CD4-positive, alpha-beta T cell treated with Interleukin-2 at 100 ng/mL for 4 hours (primary cell): ENCODE measurements around the gene TRPC1.

Source experiments
- DNase-seq: peaks from one replicate; pipeline ENCODE4 v3.0.0-alpha.2; 2020; ENCODE audit warnings: low spot score

The TRPC1 gene

DNA sequence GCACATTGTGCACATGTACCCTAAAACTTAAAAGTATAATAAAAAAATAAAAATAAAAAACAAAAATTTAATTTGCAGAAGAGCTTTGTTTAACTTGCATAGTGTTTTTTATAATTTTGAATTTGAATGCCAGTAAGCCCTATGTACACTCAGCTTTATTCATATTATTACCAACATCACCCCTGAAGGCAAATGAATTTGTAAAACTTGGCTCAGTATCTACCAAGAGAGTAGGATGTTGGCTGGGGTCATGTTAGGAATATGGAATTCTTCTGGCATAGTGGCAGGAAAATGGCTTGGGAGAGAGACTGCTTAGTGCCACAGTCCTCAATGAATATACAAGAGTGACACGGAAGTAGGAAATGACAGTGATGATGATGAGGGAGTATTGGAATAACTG is 30.7 kb downstream of the TRPC1 start:
- no peak for DNase-seq

DNA sequence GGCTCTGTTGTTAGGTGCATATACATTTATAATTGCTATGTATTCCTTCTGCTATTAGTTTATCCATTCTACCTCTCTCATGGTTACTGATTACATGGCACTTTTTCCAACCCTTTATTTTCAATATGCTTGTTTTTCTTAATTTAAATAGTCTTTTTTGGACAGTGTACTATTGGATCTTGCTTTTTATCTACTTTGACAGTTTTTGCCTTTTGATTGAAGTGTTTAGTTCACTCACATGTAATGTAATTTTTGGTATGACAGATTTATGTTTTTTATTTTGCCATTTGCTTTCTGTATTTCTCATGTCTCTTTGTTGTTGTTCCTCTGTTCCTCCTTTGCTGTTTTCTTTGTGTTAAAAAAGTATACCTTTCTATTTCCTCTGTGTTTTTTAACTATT is 44.5 kb downstream of the TRPC1 start:
- DNase-seq: no peak

DNA sequence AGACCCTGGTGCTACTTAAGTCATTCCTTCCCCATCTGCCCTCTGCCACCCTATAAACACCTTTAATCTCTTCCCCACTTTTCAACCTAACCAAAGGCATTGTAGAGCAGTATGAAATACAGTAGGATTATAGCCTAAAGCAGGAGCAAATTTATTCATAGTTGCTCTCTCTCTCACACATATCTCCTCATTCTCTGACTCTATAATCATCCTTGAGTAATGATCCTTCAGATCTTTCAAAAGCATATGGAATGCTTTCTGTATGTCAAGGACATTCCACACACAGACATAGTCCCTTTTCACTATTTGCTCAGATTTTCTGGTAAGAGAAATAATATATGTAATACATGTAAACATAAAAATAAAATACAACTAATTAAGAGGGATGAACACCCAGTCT is 54.1 kb downstream of the TRPC1 start:
- no peak for DNase-seq

DNA sequence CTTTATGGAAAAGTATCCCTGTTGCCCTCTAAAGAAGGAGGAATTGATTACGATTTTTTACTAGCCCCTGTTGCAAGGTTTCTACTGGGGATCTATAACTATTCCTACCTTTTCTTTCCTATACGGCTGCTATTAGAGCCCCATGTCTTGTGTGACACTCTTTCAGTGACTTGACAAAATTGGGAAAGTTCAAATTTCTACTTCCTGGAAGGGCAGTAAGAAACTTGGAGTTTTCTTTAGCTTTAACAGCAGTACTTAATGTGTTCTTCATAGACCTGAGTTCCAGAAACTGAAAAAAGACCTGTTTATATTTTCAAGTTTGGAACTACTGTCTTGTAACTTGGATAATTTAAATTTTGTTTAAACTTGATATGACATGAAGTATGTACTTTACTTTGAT is 54.7 kb downstream of the TRPC1 start:
- no peak for DNase-seq

DNA sequence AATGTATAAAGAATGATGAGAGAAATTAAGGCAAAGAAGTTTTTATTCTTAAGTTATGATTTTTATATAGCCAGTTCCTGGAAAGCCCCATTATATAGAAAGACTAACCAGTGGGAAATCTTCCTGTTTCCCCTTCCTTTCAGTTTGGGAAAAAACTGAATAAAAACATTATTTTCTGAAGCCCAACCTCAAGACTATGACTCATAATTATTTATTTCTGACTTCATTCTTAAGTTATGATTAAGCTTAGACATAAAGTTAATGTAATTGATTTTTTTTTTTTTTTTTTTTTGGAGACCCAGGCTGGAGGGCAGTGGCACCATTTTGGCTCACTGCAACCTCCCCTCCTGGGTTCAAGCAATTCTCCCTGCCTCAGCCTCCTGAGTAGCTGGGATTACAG is 55.8 kb downstream of the TRPC1 start:
- DNase-seq: no peak

DNA sequence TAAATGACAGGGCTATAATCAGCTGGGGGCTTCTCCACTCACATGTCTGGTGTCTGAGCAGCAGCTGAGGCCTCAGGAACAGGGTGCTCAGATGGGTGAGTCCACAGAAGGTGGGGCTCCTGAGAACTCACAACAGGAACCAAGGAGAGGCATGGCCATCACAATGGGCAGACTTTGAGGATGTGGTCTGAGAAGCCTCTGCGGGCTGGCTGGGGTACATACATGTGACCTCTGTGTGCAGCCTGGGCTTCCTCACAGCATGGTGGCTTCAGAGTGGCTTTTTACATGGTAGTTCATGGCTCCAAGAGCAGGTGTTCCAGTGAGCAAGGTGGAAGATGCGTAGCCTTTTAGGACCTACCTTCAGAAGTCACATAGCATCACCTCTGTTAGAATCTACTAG is 58.8 kb downstream of the TRPC1 start:
- no peak for DNase-seq

DNA sequence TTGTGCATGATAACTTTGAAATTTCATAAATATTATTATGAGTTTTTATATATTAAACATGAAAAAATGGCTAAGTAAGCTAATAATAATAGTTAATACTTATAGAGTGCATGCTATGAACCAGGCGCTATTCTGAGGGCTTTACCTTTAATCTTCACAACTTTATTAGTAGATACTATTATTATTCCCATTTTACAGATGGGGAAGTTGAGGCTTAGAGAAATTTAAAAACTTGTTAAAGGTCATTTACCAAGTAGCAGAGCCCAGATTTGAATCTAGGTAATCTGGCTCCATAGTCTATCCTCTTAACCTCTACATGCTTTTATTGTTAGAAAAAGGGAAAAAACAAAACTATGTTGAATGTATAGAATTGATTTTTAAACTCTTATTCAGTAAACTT is 60.4 kb downstream of the TRPC1 start:
- no peak for DNase-seq

DNA sequence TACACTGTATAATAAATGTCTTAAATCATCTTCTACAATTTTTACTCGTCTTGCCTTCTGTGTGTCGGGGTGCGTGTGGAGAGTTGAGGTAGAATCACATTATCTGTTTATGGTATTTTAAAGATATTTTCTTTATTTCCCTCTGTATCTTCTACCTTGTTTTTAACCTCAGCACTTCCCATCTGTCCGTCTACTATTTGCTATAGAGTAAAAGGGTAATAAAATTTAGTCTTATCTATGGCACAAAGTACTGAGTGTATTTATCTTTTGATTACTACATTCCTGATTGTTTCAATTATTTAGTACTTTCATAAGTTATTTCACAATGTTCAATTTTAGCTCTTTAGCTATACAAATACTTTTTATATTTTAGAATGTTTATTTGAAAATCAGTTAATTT is 62.2 kb downstream of the TRPC1 start:
- no peak for DNase-seq

DNA sequence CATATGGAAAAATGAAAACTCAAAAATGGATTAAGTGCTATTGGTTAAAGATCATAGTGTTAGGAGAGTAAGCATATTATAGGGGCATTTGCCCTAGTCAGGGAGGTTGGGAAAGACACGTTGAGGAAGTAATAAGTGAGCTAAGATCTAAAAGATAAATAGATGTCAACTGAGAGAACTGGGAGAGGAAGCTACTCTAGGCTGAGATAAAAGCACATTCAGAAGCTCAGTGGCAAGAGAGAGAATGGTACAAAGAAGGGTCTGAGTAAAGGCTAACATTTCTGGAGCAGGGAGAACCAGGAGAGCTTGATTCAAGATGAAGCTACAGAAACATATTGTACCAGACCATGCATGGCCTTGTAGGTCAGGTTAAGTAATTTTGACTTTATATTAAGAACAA is 63.9 kb downstream of the TRPC1 start:
- DNase-seq: no peak

DNA sequence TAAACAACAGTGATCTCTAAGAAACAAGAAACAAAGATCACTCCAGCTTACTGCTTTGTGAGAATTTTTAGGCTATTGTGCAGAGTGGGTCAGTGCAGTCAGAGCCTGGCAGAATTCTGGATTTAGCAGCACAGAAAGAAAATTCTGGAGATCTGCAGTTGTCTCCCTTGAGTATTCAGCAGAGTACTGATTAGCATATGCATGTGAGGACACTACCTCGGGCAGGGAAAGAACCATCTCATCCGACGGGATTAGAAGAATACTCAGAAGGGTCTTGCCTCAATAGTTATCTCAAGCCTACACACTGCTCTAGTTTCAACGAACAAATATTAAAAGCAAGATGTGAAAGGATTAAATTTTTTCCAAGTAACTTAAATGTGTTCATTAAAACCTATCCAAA is 70.7 kb downstream of the TRPC1 start:
- no peak for DNase-seq

DNA sequence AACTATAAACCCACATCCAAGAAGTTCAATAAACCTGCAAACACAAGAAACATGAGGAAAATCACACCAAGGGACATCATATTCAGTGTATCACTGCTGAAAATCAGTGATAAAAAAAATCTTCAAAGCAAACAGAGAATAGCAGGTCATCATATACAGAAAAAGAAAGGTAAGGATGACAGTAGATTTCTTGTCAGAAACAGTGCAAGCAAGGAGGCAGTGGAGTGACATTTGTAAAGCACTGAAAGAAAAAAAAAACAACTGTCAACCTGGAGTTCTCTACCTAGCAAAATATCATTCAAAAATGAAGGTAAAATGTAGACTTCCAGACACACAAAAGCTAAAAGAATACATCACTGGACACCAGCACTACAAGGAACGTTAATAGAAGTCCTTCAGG is 71.5 kb downstream of the TRPC1 start:
- no peak for DNase-seq

DNA sequence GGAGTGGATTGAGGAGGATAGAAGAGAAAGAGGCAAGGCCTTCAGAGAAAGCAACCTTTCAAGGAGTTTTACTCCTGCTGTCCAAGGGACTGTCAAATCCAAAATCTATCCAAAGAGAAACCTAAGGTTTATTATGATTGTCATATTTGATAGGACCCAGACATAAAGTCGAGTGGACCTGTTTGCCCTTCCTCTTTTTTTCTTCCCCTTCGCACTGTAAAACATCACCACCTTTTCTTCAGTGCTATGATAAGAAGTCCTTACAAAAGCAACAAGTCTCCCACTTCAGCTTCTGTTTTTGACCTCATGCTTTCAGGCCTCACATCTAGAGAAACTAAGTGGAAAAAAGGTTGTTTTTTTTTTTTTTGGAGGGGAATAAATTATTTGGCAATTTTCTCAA is 73.0 kb downstream of the TRPC1 start:
- DNase-seq: no peak

DNA sequence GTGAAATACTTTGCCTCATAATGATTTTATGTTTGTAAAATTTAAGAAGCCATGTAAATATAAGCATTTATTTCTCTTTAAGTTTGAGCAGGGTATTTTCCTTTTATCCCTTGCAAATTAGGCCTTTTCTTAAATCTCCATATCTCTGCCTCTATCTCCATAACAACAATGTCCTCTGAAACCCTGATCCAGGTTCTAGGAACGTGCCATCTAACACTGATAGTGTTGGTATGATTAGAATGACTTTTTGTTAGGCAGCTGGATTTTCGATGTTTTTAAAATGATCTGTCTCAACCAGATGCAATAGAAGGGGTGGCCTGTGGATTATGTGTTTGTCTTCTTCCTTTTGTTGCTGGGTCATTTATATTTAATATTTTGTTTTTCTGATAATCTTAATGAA is 77.9 kb downstream of the TRPC1 start:
- no peak for DNase-seq

DNA sequence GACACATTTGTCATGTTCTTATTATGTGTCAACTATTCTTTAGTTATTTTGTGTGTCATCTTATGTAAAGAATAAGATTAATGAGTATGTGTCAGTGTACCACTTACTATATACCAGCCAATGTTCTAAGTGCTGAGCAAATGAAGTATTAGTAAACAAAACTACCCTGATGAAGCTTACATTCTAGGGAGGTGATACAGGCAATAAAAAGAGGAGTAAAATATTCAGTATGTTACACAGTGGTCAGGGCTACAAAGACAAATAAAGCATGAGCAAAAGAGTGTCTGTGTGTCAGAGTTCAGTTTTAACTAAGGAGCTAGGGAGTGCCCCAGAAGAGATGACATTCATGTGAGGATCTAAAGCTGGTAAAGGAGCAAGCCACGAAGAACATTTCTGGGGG is 79.1 kb downstream of the TRPC1 start:
- no peak for DNase-seq

DNA sequence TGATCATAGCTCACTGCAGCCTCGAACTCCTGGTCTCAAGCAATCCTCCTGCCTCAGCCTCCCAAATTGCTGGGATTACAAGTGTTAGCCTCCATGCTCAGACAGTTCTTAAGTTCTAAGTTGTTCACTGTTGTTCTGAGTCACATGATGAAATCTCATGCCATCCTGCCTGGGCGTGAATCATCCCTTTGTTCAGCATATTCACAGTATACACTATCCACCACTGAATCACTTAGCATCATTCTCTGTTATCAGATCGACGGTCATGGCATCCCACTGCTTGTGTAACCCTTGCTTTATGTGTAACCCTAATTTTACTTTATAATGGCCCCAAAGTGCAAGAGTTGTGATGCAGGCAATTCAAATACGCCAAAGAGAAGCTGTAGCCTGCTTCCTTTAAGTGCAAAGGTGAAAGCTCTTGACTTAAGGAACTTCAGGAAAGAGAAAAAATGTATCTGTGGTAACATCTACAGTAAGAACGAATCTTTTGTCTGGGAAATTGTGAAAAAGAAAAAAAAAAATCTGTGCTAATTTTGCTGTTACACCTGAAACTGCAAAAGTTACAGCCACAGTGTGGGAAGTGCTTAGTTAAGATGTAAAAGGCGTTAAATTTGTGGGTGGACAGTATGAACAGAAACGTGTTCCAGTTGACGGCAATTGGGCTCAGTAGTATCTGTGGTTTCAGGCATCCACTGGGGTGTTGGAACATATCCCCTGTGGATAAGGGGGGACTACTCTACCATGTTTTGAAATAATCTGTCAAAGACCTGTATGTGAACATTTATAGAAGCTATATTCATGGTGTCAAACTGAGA is 84.5 kb downstream of the TRPC1 start:
- DNase-seq: no peak

DNA sequence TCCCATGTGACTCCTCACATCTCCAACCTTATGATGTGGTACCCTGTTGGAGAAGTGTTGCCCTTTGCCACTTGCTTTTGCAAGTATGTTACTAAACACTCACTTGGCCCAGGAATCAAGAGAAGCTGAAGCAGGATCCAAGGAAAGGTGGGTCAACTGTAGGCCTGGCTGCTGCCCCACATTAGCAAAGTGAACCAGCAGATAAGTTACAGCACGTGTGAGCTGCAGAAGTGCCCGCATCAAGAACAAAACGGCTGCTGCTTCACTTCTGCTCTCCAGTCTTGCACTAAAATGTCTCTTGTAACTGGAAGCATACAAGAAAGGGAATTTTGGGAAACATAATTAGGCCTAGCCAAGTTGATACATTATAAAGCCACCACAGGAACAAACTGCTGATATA is 85.4 kb downstream of the TRPC1 start:
- DNase-seq: no peak

DNA sequence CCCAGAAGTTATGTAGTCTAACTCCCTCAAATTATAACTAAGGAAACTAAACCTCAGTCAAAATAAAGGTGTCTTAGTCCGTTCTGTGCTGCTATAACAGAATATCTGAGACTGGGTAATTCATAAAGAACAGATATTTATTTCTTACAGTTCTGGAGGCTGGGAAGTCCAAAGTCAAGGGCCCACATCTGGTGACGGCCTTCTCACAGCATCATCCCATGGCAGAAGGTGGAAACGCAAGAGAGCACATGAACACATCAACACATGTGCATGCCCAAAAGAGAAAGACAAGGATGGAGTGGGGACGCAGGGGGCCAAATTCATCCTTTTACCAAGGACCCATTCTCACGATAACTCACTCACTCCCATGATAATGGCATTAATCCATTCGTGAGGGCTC is 92.0 kb downstream of the TRPC1 start:
- DNase-seq: no peak

DNA sequence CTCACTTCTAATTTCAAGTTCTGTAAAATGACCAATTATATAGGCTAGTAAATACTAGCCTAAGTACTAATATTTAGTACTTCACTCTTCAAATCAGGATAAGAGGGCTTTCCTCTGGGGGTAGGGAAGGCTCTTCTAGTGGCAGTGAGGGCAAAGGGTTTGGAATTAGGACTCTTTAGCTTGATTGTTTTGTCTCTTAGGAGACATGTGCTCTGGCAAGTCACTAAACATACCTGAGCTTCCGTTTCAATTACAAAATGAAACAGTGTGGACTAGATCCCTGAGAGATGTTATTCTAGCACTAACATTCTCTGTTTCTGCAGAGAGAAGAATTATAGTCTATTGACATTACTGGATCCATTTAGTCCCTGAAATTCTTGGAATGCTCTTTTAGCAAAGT is 93.5 kb downstream of the TRPC1 start:
- DNase-seq: no peak

DNA sequence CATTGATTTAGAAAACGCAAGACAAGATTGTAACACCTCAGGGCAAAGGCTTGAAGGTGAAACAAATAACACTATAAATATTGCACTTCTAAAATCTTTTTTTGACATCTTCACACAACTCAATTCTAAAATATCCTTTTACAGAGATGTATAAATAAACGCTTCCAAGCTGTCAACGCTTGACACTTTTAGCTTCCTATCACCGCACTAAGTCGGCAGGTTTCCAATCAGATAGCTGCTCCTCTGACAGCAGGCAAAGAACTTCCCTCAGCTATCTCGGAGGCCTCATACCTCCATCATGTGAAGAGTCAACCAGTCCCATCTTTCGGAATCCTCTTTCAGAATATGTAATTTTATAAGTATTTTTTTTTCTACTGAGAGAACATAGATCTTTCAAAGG is 94.1 kb downstream of the TRPC1 start:
- no peak for DNase-seq

DNA sequence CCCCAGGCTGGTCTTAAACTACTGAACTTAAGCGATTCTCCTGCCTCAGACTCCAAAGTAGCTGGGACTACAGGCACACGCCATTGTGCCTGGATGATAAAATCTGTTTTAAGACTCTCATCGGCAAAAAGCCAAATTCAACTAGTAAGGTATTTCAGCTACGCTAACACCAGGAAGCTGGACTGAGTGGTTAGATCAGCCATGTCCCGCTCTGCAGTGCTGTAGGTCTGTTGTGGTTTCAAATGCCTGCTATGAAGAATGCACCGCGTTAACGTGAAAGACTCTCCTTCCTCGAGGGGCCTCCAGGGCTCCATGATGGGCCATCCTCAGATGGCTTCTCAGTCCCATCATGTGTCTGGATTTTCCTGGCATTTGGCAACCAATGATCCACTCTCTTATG is 94.8 kb downstream of the TRPC1 start:
- no peak for DNase-seq

DNA sequence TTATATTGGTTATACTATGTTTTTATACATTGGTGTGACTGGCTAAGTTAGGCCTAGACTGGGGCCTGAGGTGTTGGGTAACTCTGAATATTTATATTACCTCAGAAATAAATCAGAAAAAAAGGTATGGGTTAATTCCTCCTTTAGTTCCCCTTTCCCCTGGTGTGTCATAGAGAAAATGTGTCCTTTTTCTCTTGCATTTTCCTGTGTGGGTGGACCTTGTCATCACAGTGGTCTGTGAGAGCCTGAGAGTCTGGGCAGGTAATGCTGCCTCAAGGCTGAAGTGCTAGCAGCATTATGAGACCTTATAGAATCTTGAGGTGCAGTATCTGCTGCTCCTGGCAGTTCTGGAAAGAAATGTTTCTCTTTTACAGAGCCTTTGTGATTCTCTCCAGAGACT is 95.3 kb downstream of the TRPC1 start:
- DNase-seq: no peak

DNA sequence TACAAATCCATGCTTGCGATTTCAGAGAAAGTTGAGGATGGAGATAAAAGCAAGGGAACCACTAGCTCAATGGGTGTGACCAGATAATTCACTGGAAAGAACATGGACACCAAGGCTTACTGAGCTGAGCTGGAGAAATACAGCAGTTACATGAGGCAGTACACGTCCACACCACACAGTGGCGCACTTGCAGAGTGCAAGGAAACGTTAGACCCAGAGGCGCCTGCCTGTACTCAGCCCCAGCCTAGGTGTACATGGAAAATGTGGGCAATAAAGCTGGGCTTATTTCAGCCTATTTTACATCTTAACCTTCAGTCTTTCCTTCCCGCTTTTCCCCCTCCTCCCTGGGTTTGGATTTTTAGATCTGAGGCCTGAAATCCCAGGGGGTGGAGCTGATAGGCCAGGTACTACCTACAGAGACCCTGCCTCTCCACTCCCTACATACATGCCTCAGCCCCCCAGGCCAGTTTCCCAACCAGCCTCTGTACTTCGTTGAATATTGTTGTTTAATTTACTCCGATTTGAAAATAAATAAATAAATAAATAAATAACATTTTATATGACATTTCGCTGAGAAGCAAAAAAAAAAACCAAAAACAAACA is 105.0 kb downstream of the TRPC1 start:
- DNase-seq: peak; percentile 40

DNA sequence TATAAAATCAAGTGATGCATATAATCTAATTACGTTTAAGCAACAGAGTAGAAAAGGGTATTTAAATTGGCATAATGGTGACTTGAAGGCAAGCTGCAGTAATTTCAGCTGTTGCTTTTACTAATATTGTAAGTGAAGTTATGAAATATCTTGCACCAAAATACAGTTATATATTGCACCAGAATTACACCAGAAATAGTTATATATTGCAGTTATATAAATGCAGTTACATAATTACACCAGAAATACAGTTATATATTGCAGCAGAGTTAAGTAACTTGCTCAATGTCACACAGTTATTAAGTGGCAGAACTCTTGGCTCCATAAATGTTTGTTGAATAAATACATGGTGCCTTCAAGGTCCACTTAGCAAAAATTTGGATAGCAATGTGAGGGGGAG is 113.7 kb downstream of the TRPC1 start:
- no peak for DNase-seq

DNA sequence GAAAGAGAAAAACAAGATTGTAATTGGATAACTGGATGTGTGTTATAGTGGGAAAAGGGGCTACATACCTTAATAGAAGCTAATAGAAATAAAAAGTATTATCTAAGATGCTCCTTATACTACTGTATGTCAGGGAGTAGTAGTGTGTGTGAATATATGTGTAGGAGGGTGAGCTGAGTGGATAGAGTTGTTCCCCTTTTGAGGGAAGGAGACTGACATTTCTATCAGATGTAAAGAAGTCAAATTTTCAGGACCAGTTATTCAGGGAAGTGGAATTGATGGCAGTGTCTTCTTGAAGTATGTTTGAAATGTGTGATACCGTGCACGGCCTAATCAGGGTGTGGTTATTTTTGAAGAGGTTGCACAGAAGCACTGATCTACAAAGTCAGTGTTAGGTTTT is 116.0 kb downstream of the TRPC1 start:
- no peak for DNase-seq
